Measurements from ENCODE around the gene GMNN. TPM values are rescaled to one million over a fixed set of nuclear protein-coding genes. Genes with fewer than 3 reads are reported as not detected.

Gene GMNN
- total RNA-seq, 1 donor from 2014 or later = 10.0 TPM

DNA sequence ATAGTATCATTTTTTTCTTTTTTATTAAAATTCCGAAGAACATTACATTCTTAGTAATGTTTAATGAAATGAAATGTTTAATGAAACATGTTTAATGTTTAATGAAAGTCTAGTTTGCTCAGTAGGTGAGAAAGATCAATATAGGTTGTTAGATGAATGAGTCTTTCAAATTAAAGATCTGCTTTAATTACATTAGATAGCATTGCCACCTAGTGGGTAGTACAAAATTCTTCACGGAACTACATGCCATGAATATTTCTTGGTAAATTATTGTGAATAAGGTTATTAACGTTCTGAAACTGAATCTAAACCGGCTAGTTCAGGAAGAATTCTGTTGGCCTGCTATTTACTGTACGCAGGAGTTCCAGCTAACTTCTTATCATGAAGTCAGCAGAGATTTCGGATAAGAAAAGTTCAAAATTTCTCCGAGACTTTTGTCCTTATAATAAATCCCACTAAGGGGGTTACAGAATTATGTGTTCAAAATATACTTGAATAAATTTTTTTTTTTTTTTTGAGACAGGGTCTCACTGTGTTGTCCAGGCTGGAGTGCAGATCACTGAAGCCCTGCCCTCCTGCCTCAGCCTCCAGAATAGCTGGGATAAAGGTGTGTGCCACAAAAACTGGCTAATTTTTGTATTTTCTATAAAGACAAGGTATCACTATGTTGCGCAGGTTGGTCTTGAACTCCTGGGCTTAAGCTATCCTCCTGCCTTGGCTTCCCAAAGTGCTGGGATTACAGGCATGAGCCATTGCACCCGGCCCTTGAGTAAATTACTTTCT is 7.9 kb upstream of the GMNN start:
- no peaks in the 10 kb centered on the region for H3K36me3 ChIP-seq
- no peak overlapping the region for H3K27ac ChIP-seq
- no peak overlapping the region for H3K4me3 ChIP-seq
- no peak for DNase-seq
- intact Hi-C loops (cut with DNase I) = no loop called here
- TF ChIP-seq, protein P1, sequence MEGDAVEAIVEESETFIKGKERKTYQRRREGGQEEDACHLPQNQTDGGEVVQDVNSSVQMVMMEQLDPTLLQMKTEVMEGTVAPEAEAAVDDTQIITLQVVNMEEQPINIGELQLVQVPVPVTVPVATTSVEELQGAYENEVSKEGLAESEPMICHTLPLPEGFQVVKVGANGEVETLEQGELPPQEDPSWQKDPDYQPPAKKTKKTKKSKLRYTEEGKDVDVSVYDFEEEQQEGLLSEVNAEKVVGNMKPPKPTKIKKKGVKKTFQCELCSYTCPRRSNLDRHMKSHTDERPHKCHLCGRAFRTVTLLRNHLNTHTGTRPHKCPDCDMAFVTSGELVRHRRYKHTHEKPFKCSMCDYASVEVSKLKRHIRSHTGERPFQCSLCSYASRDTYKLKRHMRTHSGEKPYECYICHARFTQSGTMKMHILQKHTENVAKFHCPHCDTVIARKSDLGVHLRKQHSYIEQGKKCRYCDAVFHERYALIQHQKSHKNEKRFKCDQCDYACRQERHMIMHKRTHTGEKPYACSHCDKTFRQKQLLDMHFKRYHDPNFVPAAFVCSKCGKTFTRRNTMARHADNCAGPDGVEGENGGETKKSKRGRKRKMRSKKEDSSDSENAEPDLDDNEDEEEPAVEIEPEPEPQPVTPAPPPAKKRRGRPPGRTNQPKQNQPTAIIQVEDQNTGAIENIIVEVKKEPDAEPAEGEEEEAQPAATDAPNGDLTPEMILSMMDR (IDR thresholded peaks at IDR 0.05) = peak; percentile 54
- H3K9me3 ChIP-seq = no peaks in the 10 kb centered on the region
- ATAC-seq = peak; percentile 75
- H3K4me1 ChIP-seq = no peaks in the 10 kb centered on the region
- H3K27me3 ChIP-seq = no peaks in the 10 kb centered on the region

DNA sequence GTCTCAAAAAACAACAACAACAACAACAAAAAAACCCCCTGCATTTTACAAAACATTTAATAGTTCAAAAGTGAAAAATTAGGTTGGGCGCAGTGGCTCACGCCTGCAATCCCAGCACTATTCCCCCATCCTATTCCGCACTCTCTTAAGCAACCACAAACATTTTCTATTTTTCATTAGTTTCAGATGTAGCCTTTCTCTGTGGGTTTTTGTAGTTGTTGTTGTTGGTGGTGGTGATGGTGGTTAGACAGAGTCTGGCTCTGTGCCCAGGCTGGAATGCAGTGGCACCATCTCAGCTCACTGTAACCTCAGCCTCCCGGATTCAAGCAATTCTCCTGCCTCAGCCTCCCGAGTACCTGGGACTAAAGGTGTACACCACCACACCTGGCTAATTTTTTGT is 6.4 kb upstream of the GMNN start:
- no peak for ATAC-seq
- H3K4me1 ChIP-seq = no peaks in the 10 kb centered on the region

DNA sequence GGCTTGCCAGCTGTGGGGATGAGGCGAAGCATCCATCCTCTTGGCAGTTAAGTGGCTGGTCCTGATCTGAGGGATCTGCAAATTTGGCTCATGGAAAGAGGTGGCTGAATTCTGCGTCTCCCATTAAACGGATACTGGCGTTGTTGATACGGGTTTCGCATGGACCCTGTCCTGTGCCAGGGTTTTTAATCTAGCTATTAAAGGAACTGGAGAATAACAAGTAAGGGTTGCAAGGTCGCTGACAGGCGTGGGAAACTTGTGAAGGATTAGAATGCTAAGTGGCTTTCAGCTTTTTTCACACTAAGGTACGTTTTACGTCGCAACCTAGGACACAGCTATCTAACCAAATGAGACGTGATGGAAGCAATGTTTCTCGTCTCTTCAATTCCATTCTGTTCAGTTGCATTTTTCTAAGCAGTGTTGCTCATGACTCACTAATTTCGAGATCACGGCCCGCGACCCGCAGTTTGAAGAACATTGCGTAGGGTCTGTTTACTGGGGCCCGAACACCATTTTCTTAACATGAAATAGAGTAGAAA is 852 bp downstream of the GMNN start:
- intact Hi-C loops (cut with DNase I) = no loop called here
- H3K36me3 ChIP-seq = no peaks in the 10 kb centered on the region
- H3K4me1 ChIP-seq = peaks cover 6% of the 10 kb centered on the region
- TF ChIP-seq, protein P1 (IDR thresholded peaks at IDR 0.05) = no peak
- H3K4me3 ChIP-seq = peak overlapping the region; percentile 97
- ATAC-seq (no peak), DNase-seq (no peak)
- H3K9me3 ChIP-seq = no peaks in the 10 kb centered on the region
- H3K27ac ChIP-seq = peak overlapping the region; percentile 88
- no peaks in the 10 kb centered on the region for H3K27me3 ChIP-seq

More for the DNA sequence above, 6.4 kb upstream of the GMNN start:
- Histone ChIP-seq H3K27me3 (no peaks in the 10 kb centered on the region), H3K4me3 (no peak overlapping the region), H3K9me3 (no peaks in the 10 kb centered on the region), H3K36me3 (no peaks in the 10 kb centered on the region), H3K27ac (no peak overlapping the region)
- TF ChIP-seq, protein P1 (IDR thresholded peaks at IDR 0.05) = no peak
- DNase-seq = no peak
- intact Hi-C loops (cut with DNase I) = no loop called here

DNA sequence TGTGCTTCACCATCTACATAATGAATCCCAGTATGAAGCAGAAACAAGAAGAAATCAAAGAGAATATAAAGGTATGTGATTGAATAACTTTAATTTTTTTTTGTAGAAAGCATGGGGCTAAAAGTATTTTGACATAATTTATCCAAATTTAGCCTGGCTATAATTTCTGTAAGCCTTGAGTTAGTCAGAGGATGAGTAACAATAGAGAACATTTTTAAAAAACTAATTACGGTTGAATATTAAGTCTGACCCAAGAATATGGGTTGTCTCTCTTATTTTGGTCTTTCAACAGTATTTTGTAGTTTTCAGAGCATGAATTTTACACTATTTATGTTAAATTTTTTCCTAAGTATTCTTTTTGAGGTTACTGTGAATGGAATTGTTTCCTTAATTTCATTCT is 2.5 kb downstream of the GMNN start:
- no peak for DNase-seq
- TF ChIP-seq, protein P1 (IDR thresholded peaks at IDR 0.05) = no peak
- Histone ChIP-seq H3K27ac (no peak overlapping the region), H3K4me3 (no peak overlapping the region), H3K27me3 (no peaks in the 10 kb centered on the region), H3K9me3 (no peaks in the 10 kb centered on the region), H3K4me1 (peaks cover 6% of the 10 kb centered on the region), H3K36me3 (no peaks in the 10 kb centered on the region)
- no peak for ATAC-seq
- intact Hi-C loops (cut with DNase I) = no loop called here

DNA sequence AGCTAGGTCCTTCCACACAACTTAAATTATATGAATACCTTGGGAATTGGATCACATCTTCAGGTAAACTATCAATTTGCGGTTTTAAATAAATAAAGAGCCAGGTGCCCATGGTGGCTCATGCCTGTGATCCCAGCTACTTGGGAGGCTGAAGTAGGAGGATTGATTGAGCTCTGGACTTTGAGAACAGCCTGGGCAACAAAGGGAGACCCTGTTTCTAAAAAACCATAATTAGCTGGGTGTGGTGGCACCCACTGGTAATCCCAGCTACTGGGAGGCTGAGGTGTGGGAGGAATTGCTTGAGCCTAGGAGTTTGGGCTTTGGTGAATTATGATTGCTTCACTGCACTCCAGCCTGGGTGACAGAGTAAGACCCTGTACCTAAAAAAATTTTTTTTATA is 3.4 kb downstream of the GMNN start:
- intact Hi-C loops (cut with DNase I) = no loop called here
- no peak for ATAC-seq
- no peak overlapping the region for H3K4me3 ChIP-seq
- peaks cover 6% of the 10 kb centered on the region for H3K4me1 ChIP-seq
- H3K27ac ChIP-seq = no peak overlapping the region
- H3K36me3 ChIP-seq = peaks cover 8% of the 10 kb centered on the region
- no peak for DNase-seq
- TF ChIP-seq, protein P1 (IDR thresholded peaks at IDR 0.05) = no peak
- no peaks in the 10 kb centered on the region for H3K9me3 ChIP-seq
- H3K27me3 ChIP-seq = no peaks in the 10 kb centered on the region

All from upper lobe of right lung (tissue), 1 donor.